H1 (cell line): ENCODE results near the gene ATP6V1G1.

ENCODE experiments used
- CBX5 ChIP-seq: fragments of 300-800, 300-1000 bp; sonication (generic); IDR thresholded peaks from 2 replicates; pipeline ENCODE4 v1.7.1; 2016; ENCODE audit warnings: antibody characterized with exemption, low read length, low read depth
- USF2 ChIP-seq: IDR thresholded peaks from 2 replicates; pipeline ENCODE4 v1.6.1; 2011; ENCODE audit warnings: low read length, improper control_type of control experiment
- YY1 ChIP-seq: IDR thresholded peaks from 2 replicates; pipeline ENCODE4 v1.6.1; 2011; ENCODE audit warnings: low read depth, mild to moderate bottlenecking, low read length

DNA sequence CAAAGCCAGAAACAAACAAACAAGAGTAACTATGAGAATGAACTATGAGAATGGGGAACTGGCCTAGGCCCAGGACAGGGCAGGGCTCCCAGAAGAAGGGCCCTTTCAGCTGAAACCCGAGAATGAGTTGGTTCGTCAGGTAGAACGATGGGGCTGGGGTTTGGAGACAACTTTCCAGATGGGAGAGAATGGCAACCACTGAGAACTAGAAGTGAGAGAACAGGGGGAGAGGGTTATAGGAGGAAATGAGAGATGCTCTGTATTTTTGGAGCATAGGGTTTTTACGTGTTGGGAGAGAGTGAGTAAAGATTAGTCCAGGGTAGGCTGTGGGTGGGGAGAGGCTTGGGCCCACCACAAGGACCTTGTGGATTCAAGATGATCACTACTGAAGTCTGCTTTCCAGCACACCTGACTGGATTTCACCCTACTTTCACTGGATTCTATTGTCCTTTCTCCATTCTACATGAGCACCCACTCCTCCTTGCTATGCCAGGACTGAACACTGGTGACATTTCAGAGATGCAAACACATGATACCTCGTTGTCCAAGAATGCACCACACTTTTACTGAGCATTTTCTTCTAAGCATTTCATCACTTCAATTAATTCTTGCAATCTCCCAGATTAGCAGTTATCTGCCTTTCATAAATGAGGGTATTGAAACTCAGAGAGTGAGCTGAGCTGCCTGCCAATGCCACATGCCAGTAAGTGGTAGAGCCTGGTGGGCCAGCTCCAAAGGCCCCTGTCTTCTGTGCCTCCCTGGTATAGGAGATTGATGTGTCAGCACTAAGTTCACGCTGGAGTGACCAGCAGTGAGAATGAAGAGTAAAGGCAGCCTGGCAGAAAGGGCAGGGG is 20.3 kb downstream of the ATP6V1G1 start:
- TF ChIP-seq USF2 (no peak), CBX5 (no peak), YY1 (no peak)
